ENCODE results near the gene DHX40.
A peak's percentile ranks its signal among the peaks of the same experiment; 100 is the strongest.
"Not testable (repeated sequence)": the region's sequence is repeated elsewhere in the genome, so short reads cannot be mapped to it uniquely, and the experiment has no call there.

Gene DHX40, protein sequence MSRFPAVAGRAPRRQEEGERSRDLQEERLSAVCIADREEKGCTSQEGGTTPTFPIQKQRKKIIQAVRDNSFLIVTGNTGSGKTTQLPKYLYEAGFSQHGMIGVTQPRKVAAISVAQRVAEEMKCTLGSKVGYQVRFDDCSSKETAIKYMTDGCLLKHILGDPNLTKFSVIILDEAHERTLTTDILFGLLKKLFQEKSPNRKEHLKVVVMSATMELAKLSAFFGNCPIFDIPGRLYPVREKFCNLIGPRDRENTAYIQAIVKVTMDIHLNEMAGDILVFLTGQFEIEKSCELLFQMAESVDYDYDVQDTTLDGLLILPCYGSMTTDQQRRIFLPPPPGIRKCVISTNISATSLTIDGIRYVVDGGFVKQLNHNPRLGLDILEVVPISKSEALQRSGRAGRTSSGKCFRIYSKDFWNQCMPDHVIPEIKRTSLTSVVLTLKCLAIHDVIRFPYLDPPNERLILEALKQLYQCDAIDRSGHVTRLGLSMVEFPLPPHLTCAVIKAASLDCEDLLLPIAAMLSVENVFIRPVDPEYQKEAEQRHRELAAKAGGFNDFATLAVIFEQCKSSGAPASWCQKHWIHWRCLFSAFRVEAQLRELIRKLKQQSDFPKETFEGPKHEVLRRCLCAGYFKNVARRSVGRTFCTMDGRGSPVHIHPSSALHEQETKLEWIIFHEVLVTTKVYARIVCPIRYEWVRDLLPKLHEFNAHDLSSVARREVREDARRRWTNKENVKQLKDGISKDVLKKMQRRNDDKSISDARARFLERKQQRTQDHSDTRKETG

DNA sequence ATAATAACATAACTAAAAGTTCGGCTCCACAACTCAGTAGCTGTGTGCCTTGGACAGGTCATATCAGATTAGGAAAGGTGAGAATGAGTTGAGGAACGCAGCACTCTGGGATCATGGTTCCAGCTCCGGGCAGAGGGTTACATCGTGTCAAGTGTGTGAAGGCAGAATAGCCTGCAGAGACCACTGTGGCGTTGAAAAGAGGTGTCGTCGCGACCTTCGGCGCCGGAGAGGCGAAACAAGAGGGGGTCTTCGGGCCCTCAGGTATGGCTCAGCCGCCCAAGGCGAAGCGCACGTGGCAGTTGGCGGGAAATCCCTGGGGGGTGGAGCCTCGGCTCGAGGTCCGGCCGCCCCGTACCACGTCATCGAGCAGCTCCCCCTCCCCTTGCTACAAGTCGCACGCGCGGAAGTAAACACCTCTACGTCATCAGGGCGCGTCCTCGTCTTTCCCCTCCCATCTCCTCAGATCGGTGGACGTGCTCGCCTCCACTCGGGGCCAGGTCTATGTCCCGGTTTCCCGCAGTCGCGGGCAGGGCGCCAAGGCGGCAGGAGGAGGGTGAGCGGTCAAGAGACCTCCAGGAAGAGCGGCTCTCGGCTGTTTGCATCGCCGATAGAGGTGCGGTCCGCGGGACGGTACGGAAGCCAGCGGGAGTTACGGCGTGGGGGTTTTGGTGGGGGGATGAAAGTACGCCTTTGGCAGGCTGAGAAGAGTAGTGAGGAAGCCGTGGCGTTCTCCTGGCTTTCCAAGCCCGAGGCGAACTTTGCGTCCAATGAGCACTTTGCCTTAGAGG, at the start of gene DHX40:
TSS of gene DHX40 (plus strand) at position 440 of the 788 bp plus-strand sequence. CDS start at position 502, 62 bp downstream.
- DNase-seq, result peak; percentile 95 to 96

GRCh38 chr17:59516451-59516850, 49.0 kb upstream of the DHX40 start:
- DNase-seq, result no peak

DNA sequence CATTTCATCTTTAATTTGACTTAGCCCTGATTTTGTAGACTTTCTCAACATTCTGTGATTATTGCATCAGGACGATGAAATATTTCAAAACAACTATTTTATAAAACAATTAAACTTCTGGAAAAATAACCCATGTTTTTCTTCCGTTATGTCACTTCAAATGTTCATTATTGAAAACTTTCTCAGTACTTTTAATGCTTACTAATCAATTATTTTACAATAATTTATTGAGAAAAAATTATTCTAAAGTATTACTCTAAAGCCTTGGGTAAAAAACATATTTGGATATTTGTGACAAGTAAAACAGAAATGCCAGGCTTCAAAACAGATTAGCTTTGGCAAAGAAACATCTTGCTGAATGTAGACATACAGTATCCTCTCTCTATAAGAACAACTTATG, 46.3 kb upstream of the DHX40 start:
- no peak for DNase-seq

DNA sequence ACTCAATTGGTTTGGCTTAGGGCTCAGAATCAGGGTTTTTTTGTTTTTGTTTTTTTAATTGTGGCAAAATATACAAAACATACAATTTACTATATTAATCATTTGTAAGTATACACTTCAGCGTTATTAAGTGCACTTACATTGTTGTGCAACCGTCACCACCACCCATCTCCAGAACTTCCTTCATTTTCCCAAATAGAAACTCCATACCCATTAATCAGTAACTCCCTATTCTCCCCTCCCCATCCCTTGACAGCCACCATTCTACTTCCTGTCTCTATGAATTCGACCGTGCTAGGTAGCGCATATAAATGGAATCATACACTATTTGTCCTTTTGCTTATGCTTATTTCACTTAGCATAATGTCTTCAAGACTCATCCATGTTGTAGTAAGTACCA, 45.2 kb upstream of the DHX40 start:
- no peak for DNase-seq

GRCh38 chr17:59521465-59522126, 43.8 kb upstream of the DHX40 start:
- peak; percentile 46 to 62 for DNase-seq

DNA sequence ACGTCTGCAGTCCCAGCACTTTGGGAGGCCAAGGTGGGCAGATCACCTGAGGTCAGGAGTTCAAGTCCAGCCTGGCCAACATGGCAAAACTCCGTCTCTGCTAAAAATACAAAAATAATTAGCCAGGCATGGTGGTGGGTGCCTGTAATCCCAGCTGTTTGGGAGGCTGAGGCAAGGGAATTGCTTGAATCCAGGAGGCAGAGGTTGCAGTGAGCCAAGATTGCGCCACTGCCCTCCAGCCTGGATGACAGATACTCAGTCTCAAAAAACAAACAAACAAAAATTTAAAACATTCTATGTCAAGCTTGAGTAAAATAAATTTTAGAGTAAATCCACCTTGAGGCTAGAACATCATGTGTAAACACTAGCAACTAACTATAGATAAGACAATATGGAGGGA, 40.5 kb upstream of the DHX40 start:
- not testable (repeated sequence) for DNase-seq

GRCh38 chr17:59525668-59526067, 39.7 kb upstream of the DHX40 start:
- no peak for DNase-seq

DNA sequence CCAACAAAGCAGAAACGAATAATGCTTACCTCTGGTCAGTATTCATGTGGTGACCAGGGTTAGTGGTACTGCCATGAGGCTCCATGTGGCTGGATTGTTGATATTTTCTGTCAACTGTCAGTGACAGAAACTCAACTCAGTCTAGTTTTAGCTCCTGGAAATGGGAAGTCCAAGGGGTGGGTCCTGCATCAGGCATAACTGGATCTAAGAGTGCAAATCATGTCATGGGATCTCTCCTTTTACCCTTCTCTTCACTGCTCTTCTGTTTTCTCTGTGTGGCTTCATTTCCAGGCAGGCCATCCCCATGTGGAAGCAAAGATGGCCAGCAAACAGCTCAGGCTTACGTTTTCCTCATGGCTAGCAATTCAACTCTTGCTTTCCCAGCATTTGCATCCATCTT, 39.0 kb upstream of the DHX40 start:
- DNase-seq, result no peak

DNA sequence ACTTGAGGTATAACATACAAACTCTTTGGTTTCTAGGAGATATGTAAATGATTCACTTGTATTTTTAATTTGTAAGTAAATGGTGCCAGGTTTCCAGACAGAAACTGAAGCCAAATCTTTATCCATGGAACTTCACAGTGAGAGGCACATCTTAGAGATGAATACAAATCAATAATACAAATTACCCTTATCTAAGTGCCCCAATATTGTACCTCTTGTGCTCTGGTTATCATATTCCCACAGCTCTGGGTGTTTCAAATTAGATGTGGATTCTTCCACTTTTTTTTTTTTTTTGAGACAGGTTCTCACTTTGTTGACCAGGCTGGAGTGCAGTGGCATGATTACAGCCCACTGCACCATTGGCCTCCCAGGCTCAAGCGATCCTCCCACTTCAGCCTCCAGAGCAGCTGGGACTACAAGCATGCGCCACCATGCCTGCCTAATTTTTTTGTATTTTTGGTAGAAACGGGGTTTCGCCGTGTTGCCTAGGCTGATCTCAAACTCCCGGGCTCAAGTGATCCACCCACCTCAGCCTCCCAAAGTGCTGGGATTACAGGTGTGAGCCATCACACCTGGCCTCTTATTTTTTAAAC, 38.0 kb upstream of the DHX40 start:
- no peak for DNase-seq

GRCh38 chr17:59527931-59528330, 37.5 kb upstream of the DHX40 start:
- DNase-seq, result no peak

DNA sequence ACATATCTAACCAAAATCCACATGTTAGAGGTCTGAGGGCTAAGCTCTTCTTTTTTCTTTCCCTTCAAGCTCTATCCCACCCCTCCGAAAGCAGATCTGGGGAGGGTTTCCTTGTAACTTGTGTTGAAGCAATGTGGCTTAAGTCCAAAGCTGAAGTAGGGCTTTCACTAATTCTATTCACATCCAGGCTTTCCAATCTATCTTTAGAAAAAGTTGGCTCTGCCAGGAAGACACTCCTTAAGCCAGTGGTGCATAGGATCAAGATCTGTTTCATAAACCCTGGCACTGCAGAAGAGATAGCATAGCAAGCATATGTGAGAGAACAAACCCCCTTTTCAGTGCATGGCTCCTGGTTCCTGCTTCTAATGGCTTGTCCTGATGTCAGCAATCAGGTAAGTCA, 34.9 kb upstream of the DHX40 start:
- no peak for DNase-seq

DNA sequence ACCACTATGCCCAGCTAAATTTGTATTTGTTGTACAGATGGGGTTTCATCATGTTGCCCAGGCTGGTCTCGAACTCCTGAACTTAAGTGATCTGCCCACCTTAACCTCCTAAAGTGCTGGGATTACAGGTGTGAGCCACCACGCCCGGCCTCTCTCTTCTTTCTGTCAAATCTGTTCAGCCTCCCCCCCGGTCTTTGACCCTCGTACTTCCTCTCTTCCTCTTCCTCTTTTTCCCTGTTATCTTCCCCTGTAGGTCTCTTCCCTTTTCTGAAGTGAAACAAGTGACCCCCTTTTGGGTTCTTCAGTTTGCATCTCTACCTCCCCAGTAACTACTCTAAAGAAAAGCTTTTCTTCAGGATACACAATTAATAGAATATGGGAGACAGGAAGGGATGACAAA, 31.7 kb upstream of the DHX40 start:
- DNase-seq, result no peak

- no peak for DNase-seq
Measured at GRCh38 chr17:59534583-59534982, 30.8 kb upstream of the DHX40 start.

DNA sequence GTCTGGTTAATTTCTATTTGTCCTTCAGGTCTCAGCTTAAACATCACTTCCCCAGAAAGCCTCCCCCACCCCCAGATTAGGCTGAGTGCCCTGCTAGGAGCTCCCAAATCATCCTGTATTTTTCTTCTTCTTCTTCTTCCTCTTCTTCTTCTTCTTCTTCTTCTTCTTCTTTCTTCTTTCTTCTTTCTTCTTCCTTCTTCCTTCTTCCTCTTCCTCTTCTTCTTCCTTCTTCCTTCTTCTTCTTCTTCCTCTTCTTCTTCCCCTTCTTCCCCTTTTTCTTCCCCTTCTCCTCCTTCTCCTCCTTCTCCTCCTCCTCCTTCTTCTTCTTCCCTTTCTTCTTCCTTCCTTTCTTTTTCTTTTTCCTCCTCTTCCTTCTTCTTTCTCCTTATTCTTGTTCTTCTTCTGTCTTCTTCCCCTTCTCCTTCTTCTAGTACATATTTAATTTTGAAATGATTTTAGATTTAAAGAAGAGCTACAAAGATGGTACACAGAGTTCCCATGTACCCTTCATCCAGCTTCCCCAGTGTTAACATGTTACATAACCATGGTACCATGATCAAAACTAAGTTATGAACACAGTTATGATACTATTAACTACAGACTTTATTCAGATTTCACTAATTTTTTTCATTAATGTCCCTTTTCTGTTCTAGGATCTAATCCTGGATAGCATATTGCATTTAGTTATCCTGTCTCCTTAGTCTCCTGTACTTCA, 27.1 kb upstream of the DHX40 start:
- no peak for DNase-seq

- no peak for DNase-seq
Measured at GRCh38 chr17:59542960-59543635, 22.3 kb upstream of the DHX40 start.

- no peak for DNase-seq
Measured at GRCh38 chr17:59545942-59546341, 19.5 kb upstream of the DHX40 start.

- no peak for DNase-seq
Measured at GRCh38 chr17:59547131-59547915, 18.1 kb upstream of the DHX40 start.

DNA sequence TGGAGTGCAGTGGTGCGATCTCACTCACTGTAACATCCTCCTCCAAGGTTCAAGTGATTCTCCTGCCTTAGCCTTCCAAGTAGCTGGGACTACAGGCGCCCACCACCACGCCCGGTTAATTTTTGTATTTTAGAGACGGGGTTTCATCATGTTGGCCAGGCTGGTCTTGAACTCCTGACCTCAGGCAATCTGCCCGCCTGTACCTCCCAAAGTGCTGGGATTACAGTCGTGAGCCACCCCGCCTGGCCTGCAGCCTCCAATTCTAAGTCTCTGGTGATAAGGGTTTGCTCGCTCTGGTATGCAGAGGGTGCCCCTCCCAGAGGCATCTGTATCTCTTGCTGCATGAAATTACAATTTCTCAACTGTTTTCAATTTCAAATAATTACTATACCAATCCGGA, 16.4 kb upstream of the DHX40 start:
- DNase-seq, result not testable (repeated sequence)

DNA sequence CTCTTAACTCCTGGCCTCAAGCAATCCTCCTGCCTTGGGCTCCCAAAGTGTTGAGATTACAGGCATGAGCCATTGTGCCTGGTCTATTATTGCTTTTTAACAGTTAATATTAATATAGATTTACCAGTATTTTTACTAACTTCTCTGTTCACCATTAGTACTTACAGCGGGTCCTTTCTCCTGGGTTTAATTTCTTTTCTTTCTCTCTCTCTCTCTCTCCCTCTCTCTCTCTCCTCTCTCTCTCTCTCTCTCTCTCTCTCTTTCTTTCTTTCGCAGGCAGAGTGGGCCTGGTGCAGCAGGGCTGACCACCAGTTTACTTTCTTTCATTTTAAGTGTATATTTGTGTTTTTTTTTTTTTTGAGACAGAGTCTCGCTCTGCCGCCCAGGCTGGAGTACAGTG, 14.7 kb upstream of the DHX40 start:
- DNase-seq, result no peak

GRCh38 chr17:59558039-59558438, 7.4 kb upstream of the DHX40 start:
- no peak for DNase-seq

Data from CD4-positive, alpha-beta T cell treated with Interferon alpha-2 for 1 hour (primary cell).